Adipocyte (in vitro differentiated cells): Measurements from ENCODE around the gene LTBR.

Source experiments
- DNase-seq: peaks from one replicate; pipeline ENCODE4 v3.0.0-alpha.2; 2015; ENCODE audit warnings: low read depth
- H3K27me3 ChIP-seq: replicated peaks from 2 replicates; pipeline ENCODE4 v1.7.0; 2013; ENCODE audit warnings: mild to moderate bottlenecking, low read length, moderate library complexity; ENCODE audit not compliant: control insufficient read depth, insufficient read depth
- H3K36me3 ChIP-seq: 2 replicates; pipeline ENCODE4 v1.7.0; 2013; ENCODE audit warnings: low read length, mild to moderate bottlenecking, moderate library complexity; ENCODE audit not compliant: control insufficient read depth, insufficient read depth, severe bottlenecking
- H3K4me1 ChIP-seq: 2 replicates; pipeline ENCODE4 v1.7.0; 2013; ENCODE audit warnings: mild to moderate bottlenecking, low read length, moderate library complexity; ENCODE audit not compliant: control insufficient read depth, insufficient read depth
- H3K4me3 ChIP-seq: 2 replicates; pipeline ENCODE4 v1.7.0; 2013; ENCODE audit warnings: mild to moderate bottlenecking, low read length, moderate library complexity
- H3K9ac ChIP-seq: 2 replicates; pipeline ENCODE4 v1.7.0; 2013; ENCODE audit warnings: mild to moderate bottlenecking, low read length, moderate library complexity
- H3K9me3 ChIP-seq: 2 replicates; pipeline ENCODE4 v1.7.0; 2013; ENCODE audit warnings: mild to moderate bottlenecking, low read length, moderate library complexity; ENCODE audit not compliant: control insufficient read depth

Gene LTBR

DNA sequence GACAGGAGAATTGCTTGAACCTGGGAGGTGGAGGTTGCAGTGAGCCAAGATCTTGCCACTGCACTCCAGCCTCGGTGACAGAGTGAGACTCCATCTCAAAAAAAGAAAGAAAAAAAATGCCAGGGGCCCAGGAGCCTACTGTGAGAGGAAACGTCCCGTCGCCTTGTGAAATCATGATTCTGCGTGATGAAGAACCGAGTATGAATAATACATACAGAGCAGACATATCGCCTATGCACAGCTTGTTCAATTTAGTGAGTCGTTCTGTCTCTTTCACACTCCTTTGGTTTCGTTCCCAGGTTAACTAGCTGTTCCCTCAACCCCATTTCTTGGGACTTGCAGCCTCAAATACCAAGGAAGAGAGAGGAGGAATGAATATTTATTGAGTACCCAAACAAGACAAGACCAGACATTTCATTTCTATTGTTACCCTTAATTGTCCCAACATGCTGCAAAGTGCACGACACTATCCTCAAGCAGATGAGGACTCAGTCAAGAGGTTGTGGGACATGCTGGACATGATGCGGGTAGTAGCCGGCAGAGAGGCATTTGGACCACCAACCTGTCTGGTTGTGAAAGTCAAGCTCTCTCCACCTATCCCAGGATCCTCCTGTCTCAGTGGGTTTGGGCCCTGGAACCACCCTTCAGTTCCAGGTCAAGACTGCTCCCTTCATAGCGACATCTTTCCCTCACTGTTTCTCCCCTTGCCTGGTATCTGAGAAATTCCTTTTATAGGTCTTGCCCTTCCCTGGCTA is 52.2 kb downstream of the LTBR start:
- Histone ChIP-seq H3K36me3 (no peaks in the 10 kb centered on the region), H3K9ac (no peak overlapping the region)
- no peak for DNase-seq

DNA sequence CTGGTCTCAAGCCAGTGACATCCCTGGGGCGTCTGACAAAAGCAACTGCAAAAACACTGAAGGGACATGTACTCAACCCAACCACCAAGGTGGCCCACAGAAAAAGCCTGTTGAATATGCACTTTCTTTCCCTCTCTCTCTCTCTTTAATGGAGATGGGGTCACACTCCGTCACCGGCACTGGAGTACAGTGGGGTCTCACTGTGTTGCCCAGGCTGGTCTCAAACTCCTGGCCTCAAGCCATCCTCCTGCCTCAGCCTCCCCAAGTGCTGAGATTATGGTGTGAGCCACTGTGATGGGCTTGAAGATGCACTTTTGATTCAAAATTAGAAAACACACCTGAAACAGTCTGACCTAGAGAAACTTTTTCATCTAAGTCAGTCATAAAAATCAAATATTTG is 53.6 kb downstream of the LTBR start:
- H3K9ac ChIP-seq = no peak overlapping the region
- no peaks in the 10 kb centered on the region for H3K27me3 ChIP-seq
- H3K9me3 ChIP-seq = no peaks in the 10 kb centered on the region
- no peaks in the 10 kb centered on the region for H3K4me1 ChIP-seq
- no peak for DNase-seq
- no peaks in the 10 kb centered on the region for H3K36me3 ChIP-seq
- H3K4me3 ChIP-seq = no peak overlapping the region

More for the DNA sequence above, 52.2 kb downstream of the LTBR start:
- Histone ChIP-seq H3K9me3 (no peaks in the 10 kb centered on the region), H3K4me1 (peaks cover 6% of the 10 kb centered on the region), H3K4me3 (no peak overlapping the region), H3K27me3 (no peaks in the 10 kb centered on the region)

DNA sequence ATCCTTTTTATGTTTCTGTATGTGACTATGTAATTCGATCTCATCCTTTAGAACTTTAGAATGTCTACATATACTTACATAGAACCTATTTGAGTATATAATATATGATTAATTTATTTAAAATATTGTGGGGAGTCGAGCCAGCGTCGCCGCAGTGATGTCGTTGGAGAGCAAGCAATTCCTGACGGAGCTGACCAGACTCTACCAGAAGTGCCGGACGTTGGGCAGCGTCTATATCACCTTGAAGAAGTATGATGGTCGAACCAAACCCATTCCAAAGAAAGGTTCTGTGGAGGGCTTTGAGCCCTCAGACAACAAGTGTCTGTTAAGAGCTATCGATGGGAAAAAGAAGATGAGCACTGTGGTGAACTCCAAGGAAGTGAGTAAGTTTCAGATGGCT is 54.4 kb downstream of the LTBR start:
- H3K36me3 ChIP-seq = no peaks in the 10 kb centered on the region
- no peaks in the 10 kb centered on the region for H3K9me3 ChIP-seq
- DNase-seq = no peak

DNA sequence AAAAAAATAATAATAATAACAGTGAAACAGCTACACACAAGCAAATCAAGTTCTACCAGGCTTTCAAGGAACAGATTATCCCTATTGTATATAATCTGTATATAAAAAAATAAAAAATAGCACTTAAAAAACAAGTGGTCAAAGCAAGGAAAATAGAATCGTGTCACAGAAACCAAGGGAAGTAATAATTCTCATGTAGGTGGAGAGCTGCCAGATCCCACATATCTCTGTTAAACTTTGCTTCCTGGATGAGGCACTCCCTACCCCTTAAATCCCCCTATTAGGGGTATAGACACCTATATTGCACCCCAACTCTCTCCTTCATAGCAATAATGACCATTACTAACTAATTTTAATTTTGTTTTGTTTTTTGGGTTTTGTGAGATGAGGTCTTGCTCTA is 56.4 kb downstream of the LTBR start:
- DNase-seq = no peak
- H3K9ac ChIP-seq = no peak overlapping the region
- no peaks in the 10 kb centered on the region for H3K27me3 ChIP-seq
- H3K36me3 ChIP-seq = peaks cover 2% of the 10 kb centered on the region
- no peaks in the 10 kb centered on the region for H3K4me1 ChIP-seq
- H3K9me3 ChIP-seq = no peaks in the 10 kb centered on the region
- H3K4me3 ChIP-seq = no peak overlapping the region

More for the DNA sequence above, 54.4 kb downstream of the LTBR start:
- Histone ChIP-seq H3K4me3 (no peak overlapping the region), H3K27me3 (no peaks in the 10 kb centered on the region), H3K4me1 (no peaks in the 10 kb centered on the region), H3K9ac (no peak overlapping the region)
